ENCODE results near the gene ULK4.

DNA sequence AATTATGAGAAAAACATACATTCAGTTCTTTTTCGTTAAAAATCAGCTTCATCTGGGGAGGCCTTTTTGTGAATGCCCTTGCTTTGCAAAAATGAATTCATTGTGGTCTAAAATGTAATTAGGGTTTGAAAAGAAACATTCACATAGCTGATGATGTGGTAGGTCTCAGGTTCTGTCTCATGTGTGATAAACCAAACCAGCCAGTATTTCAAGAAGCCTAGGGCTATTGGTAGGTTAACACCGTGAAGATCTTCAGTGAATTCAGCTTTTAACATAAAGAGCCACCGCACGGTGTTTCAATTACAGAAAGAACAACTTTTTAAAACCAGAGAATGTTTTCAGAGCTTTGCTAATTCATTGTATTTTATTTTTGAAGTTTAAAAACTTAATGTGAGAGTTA lies 720.7 kb downstream of the ULK4 start:
- TF ChIP-seq, protein P1, sequence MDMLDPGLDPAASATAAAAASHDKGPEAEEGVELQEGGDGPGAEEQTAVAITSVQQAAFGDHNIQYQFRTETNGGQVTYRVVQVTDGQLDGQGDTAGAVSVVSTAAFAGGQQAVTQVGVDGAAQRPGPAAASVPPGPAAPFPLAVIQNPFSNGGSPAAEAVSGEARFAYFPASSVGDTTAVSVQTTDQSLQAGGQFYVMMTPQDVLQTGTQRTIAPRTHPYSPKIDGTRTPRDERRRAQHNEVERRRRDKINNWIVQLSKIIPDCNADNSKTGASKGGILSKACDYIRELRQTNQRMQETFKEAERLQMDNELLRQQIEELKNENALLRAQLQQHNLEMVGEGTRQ (IDR thresholded peaks at IDR 0.05; ENCODE audit: borderline replicate concordance, low read depth, low read length), result no peak
- TF ChIP-seq POLR2AphosphoS5 (IDR thresholded peaks at IDR 0.05; ENCODE audit: low read depth, low read length) (no peak), RFX5 (IDR thresholded peaks at IDR 0.05; ENCODE audit: low read length) (no peak), CHD2 (IDR thresholded peaks at IDR 0.05; ENCODE audit: low read length, partially characterized antibody) (no peak)
- TF ChIP-seq, protein P2, sequence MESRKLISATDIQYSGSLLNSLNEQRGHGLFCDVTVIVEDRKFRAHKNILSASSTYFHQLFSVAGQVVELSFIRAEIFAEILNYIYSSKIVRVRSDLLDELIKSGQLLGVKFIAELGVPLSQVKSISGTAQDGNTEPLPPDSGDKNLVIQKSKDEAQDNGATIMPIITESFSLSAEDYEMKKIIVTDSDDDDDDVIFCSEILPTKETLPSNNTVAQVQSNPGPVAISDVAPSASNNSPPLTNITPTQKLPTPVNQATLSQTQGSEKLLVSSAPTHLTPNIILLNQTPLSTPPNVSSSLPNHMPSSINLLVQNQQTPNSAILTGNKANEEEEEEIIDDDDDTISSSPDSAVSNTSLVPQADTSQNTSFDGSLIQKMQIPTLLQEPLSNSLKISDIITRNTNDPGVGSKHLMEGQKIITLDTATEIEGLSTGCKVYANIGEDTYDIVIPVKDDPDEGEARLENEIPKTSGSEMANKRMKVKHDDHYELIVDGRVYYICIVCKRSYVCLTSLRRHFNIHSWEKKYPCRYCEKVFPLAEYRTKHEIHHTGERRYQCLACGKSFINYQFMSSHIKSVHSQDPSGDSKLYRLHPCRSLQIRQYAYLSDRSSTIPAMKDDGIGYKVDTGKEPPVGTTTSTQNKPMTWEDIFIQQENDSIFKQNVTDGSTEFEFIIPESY (IDR thresholded peaks at IDR 0.05; ENCODE audit: borderline replicate concordance, low read depth), result no peak
- TF ChIP-seq, protein P3, sequence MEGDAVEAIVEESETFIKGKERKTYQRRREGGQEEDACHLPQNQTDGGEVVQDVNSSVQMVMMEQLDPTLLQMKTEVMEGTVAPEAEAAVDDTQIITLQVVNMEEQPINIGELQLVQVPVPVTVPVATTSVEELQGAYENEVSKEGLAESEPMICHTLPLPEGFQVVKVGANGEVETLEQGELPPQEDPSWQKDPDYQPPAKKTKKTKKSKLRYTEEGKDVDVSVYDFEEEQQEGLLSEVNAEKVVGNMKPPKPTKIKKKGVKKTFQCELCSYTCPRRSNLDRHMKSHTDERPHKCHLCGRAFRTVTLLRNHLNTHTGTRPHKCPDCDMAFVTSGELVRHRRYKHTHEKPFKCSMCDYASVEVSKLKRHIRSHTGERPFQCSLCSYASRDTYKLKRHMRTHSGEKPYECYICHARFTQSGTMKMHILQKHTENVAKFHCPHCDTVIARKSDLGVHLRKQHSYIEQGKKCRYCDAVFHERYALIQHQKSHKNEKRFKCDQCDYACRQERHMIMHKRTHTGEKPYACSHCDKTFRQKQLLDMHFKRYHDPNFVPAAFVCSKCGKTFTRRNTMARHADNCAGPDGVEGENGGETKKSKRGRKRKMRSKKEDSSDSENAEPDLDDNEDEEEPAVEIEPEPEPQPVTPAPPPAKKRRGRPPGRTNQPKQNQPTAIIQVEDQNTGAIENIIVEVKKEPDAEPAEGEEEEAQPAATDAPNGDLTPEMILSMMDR (IDR thresholded peaks at IDR 0.05), result no peak
